Measurements from ENCODE around the gene S1PR3.

The S1PR3 gene

DNA sequence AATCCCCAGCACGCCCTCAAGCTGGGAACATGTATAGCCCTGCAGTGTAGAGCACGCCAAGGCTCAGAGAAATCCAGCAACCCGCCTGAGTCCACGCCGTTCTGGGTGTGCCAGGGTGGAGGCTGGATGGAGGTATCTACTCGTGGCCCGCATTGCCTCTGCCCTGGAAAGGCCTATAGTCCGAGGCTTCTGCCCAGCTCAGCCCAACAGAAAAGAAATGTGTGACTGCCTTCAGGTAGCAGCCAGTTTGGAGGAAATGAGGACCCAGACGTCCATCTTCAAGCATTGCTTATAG lies 18.2 kb downstream of the S1PR3 start:
- DNase-seq (ENCODE audit: low spot score): no peak

DNA sequence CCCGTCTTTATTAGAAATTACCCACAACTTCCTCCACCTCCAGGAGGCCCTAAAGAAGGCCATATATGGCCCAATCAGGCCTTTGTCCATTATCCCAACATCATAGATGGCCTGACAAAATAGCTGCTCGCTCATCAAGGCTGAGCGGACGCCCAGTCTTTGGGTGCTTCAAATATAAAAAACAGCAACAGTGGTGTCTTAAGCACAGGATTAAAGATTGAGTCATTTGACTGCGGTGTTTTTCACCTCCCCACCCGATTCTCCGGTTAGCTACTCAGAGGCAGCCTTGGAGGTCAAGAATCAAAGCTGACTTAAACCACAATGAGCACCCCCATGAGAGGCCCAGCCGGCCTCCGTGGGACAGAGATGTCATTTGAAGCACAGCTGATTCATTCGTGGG lies 18.8 kb downstream of the S1PR3 start:
- DNase-seq (ENCODE audit: low spot score): no peak

DNA sequence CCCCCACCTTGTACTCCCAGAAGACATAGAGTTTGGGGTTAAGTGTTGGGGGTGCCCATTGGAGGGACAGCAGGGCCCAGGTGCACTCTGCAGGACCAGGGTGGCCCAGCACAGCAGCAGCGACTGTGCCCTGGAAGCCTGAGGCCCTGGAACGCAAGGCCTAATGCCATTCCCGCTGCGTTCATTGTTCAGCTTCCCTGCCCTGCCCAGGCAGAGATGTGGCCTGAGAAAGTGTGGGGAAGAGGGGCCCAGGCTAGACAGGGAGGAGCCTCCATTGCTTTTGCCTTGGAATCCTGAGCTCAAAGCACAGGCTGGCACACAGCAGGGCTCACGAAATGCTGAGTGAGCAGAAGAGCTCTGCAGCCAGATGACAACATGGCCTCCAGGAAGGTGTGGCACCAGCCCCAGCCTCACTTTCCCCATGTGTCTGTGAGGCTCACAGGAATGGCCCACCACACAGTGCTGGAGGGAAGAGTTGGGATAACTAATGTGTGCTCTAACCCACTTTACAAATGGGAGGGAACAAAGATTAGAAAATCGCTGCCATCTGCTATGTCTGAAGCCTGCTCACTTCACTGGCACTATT lies 19.4 kb downstream of the S1PR3 start:
- DNase-seq (ENCODE audit: low spot score): no peak

DNA sequence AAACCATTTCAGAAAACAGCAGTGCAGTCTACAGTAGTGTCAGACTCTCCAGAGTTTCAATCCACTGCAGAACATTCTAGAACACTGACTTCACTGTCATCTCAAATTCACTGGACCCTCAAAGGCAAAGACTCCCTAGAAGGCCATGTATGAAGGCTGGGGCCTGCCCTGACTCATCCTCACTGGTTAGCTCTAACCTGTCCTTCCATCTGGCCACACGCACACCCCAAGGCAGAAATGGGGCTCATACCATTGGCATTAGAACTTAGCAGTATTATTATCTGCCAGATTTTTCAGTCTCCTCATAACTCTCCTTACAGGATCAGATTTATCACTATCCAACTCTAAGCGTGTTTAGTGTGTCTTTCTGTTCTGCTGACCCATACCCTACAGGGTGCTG lies 20.4 kb downstream of the S1PR3 start:
- DNase-seq (ENCODE audit: low spot score): no peak

DNA sequence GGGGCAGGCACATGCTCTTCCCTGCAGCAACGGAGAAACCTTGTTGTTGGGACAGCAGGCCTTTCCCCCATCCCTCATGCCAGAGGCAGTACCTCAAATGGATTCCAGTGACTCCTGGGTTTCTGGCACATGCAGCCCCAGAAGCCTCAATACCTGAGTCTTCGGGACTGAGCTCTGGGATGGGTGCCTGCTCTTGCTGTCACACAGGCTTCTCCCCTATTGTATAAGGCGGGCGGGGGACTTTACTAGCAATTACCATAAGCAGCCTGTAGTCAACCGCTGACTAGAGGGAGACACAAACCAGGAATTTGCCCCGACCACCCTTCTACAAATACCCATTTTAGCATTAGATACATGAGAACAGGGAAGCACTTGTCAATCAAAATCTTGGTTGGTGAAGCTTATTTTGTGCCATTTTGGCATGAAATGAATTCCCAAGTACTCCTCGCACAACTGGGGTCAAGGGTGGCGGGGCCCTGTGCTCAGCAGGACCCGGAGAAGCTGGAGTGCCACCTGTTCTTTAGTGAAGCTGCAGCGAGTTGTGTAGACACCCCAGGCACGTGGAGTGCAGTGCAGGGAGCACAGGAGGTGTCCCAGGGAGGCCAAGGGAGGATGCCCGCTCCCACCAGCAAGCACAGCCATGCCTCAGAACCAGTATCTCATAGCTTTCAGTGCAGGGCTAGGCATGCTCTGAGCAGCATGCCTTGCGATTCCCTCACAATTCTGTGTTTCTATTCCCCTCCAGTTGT lies 21.2 kb downstream of the S1PR3 start:
- no peak for DNase-seq (ENCODE audit: low spot score)

DNA sequence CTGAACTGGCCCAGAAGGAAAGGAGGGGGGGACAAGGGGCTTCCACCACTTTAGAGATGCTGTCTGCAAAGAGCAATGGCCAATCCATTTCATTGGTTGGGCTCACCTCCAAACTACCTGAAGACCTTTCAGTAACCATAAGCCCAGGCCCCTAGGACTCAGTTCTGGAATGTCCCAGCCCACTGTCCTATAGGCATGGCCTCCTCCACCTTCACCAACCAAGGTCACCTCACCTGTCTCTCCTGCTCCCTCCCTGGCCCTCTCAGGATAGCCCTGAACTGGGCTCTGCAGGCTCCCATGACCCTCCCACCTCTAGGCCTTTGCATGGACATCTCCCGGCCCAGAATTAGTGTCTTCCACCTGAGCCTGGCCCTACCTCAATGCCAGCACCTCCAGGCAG lies 22.4 kb downstream of the S1PR3 start:
- DNase-seq (ENCODE audit: low spot score): no peak

DNA sequence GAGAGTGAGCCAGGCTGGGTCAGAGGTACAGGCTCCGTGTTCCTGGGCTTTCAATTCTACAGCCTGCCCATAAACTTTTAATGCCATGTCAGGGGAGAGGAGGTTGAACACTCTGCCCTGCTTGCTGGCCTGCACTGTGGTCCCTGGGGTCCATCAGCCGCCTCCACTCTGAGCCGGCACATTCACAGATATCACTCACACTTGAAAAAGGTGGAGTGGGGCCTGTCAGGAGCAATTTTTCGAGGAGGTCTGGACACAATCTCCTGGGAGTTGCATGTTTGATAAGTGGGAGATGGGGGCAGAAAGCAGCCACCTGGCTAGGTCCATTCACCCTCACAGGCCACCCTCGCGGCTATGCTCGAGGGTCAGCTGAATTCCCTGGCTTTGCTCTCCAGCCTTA lies 22.9 kb downstream of the S1PR3 start:
- no peak for DNase-seq (ENCODE audit: low spot score)

DNA sequence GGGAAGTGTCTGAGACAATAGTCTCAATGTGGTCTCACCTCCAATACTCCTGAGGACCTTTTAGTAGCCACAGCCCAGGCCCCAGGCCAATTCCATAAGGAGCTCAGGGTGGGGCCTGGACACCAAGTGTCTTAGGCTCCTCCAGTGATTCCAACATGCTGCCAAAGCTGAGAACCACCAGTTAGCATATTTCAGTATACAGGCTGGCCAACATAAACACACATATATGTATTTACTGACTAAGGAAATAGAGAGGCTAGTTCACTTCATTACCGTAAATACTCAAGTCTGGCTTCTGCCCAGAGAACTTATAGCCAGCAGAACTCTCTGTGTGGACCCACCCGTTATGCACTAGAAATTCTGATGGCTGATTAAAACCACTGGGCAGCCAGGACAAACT lies 24.1 kb downstream of the S1PR3 start:
- DNase-seq (ENCODE audit: low spot score): no peak

DNA sequence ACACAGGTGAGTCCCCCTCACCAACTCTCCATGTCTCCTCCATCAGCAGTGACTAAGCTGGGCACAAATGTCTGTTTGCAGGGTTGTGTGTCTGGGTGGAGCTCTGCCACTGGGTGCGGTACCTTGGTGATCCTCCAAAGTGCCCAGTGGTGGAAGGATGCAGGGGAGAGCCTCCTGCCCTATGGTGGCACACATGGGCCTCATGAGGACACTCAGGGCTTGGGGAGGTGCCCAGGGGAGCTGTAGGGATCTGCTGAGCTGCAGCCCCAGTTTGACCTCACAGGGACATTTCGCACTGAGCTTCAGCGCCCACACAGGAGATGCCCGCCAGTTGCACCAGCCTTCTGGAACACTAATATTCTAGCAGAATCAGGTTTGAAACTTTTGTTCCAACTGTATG lies 29.5 kb downstream of the S1PR3 start:
- DNase-seq (ENCODE audit: low spot score): no peak

DNA sequence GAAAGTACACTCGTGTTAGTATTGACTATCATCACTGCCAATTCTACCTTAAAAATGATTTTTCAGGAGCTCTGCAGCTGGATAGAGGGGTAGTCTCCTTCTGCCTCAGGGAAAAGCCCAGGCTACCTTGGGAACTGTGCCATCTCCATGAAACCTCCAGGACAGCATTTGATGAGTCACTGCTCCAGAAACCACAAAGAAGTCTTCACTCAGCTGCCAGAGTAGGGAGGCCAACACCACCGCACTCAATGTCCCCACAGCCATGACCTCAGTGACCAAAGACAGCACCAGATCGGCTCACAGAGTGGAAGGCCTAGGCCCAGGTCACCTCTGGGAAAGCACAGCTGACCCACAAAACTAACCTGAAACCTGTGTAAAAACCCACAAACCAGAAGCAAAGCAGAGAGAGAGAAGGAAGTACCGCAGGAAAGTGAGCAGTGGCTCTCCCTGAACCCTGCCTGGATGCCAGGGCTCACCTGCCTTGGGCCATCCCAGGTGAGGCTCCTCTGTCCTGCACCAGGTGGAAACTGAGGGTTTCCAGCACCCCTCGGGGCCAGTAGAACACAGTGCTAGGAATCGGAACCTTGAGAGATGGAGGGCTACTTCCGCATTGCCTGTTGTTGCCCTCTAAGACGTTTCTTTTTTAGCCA lies 30.0 kb downstream of the S1PR3 start:
- DNase-seq (ENCODE audit: low spot score): peak; percentile 39

DNA sequence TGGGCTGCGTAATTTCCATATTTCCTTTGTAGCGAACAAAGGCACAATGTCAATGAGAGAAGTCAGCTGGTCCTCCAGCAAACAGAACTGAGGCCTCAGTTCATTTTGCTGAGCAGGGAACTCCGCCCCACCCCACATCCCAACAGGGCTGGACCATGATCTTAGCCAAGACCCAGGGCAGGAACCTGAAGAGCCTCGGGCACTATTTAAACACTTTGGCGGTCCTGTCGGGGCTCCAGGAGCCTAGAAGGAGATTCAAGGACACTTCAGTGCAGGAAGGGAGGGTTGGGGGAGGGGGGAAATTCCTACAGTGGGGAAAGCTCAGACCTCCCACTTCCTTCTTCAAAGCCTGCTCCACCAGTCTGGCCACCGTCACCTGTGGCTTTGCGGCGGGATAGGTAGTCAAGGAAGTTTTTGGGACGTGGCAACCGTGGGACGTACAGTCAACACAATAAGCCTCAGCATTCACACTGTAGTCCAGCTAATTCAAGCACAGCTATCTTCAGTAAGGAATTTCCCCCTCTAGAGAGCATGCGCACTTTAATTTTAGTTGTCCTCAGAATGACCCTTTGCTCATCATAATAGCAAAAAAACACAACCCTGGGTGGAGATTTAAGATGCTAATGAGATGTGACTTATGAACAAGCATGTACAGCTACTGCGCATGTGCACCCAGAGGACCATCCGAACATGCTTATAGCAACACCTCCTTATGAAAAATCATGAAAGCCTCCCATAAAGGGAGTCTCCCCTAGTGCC lies 30.9 kb downstream of the S1PR3 start:
- DNase-seq (ENCODE audit: low spot score): no peak

DNA sequence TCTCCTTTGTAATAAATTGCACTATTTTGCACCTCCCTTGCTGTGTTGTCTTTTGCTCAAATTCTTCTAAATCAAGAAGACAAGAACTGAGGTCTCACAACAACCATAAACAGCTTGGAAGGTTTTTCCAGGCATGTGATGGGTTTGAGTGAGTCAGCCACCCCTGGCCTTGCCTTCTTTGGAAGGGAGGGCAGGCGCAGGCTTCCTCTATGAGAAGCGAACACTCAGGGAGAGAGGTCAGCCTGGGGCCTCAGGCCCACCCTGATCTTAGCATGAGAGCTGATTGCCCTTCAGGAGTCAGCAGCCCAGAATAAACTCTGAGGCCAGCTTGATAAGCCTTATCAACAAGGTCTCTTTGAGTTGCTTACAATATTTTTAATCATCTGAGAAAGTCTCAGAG lies 31.6 kb downstream of the S1PR3 start:
- no peak for DNase-seq (ENCODE audit: low spot score)

DNA sequence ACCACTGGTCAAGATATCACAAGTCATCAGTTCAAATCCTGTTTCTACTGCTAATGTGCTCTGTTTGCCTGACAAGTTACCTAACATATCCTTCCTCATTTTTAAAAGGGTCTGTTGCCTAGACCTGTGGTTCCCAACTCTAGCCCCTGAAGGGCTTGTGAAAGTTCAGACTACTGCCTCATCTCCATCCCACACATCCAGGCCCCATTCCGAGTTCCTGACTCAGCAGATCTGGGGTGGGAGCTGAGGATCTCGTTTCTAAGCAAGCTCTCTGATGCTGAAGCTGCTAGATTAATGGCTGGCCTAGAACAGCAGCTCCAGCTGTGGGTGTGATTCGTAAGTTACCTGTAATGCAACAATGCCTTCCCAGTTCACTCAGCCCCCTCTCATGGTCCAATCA lies 32.5 kb downstream of the S1PR3 start:
- DNase-seq (ENCODE audit: low spot score): no peak

DNA sequence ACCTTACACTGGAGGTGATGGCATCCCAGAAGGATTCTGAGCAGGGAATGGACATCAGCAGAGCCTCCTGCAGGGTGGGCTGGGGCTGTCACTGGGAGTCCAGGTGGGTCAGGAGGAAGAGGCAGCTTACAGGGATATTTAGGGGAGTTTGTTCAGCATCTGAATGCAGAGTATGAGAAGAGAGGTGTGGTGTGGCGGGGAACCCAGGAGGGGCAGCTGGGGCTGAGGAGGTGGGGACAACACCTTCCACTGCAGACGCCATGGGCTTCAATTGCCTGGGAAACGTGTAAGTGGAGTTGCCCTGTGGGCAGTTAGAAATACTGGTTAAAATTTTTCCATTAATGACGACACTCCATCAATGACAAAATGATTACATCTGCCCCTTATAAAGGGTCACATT lies 33.5 kb downstream of the S1PR3 start:
- DNase-seq (ENCODE audit: low spot score): no peak

DNA sequence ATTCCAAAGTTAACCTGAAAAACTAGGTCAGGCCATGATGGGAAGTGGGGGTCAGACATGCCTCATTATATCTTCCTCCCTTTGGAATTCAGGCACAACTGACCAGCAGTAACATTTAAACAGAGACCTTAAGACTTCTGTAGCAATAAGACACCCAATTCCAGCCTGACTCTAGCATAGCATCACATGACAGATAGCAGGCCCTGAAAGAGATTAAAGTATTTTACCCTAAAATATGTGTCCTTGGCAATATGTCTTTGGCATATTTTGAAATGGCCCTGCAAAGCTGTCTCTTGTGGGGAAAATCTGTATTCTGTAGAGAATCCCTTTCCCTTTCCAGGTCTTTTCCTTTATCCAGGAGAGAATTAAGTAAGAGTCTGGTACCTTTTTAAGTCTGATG lies 34.3 kb downstream of the S1PR3 start:
- DNase-seq (ENCODE audit: low spot score): no peak

DNA sequence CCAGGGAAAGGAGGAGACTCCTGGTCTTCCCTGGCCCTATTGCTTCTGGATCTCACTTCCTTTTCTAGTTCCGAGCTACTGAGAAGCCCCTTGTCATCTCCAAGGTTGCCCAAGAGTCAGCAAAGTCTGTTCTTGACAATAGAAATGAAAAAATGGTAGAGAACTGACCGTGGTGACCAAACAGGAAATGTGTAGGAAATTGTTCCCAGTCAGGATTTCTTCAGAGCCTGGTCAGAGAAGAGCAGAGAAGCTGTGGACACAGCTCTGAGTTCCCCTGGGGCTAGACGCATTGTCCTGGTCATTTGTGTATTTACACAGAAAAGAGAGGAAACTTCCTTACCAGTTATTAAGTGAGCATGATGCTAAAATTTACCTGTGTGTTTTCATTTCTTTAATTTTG lies 35.6 kb downstream of the S1PR3 start:
- no peak for DNase-seq (ENCODE audit: low spot score)

DNA sequence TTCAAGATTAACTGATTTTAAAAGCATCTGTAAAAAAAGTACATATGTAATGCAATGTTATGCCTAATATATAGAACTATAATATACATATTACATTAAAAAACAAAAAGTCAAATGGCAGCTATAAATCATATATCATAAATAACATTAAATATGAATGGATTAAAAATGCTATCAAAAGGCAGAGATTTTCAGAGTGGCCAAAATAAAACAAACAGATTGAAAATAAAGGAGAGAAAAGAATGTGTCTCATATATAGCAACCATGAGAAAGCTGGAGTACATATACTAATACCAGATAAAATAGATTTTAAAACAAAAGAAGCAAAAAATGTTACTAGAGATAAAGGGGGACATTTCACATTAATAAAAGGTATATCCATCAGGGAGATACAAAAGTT lies 38.5 kb downstream of the S1PR3 start:
- no peak for DNase-seq (ENCODE audit: low spot score)

DNA sequence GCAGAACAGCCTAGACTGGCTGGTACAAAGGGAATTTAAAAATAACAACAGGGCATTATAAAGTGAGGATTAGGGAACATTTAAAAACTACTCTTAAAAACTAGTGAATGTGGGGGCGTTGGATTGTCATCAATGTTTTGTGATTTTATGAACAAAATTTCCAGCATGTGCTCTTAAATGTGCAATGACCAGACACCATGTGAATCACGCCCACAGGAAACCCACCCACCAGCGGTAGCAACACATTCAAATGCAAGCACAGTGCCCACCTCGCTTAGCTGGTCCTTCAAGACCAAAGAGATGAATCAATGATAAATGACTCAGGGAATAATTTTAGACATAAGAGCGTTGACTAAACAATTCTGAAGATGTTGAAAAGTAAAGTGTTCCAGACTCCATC lies 40.9 kb downstream of the S1PR3 start:
- no peak for DNase-seq (ENCODE audit: low spot score)

DNA sequence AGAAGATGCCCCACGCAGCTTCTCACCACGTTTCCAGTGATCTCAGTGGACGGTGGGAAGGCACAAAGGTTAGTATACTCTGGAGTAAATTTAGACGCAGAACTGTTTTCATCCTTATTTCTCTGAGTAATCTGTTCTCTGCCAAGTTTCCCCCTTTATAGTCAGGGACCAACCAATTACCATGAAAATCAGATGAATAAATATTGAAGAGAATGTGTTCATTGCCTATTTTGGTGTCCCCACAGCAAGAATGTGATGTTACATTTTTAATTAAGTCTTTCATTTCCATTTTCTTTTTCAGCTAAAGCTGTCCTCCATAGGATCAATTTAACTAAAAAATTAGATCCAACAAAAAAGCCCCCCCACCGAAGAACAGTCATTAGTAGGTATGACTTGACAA lies 41.4 kb downstream of the S1PR3 start:
- DNase-seq (ENCODE audit: low spot score): no peak

DNA sequence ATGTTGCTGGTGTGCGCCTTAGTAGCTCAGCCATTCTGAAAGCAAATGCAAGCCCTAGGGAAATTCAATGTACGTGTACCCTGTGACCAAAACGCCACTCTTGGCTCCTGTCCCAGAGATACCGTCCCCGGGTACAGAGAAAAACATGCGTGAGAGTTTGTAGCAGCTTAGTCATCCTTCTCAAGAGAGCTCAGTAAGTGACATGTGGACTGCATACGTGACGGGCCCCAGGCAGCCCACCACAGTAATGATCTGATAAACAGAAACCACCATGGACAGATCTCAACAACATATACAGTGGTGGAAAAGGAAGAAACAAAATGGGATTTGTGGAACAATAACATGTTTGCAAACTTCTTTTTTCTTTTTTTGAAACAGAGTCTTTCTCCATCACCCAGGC lies 45.1 kb downstream of the S1PR3 start:
- no peak for DNase-seq (ENCODE audit: low spot score)

DNA sequence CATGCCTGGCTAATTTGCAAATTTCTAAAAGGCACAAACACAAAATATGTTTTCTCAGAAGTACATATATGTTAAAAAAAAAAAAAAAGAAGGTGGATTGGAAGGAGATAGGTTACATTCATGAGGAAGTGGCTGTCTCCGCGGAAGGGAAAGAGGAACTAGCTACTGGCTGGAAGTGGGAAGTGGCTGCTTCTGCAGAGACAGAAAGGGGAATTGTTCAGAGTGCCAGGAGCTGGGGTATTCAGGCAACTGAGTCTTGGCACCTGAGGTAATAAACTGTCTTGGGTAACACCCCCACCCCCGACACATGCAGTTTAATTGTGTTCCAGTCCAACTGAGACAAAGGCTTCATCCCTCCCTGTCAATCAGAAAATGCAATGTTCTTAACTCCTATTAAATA lies 45.6 kb downstream of the S1PR3 start:
- DNase-seq (ENCODE audit: low spot score): no peak

DNA sequence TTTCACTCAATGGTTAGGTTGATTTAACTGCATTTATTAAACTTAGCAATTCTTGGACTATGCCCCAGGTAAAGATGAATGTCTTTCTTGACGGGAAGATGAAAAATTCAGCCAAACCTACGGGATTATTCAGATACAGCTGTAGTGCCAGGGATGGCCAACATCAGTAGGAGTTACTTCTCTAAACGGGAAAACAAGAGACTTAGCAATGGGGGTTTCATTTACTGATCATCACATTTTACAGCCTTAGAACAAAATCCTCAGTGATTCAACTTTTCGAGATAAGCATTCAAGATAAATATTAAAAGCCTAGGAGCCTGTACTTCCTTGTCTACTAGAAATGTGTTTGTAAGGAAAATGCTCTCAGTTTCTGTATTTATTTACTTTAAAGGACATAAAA lies 46.1 kb downstream of the S1PR3 start:
- no peak for DNase-seq (ENCODE audit: low spot score)

DNA sequence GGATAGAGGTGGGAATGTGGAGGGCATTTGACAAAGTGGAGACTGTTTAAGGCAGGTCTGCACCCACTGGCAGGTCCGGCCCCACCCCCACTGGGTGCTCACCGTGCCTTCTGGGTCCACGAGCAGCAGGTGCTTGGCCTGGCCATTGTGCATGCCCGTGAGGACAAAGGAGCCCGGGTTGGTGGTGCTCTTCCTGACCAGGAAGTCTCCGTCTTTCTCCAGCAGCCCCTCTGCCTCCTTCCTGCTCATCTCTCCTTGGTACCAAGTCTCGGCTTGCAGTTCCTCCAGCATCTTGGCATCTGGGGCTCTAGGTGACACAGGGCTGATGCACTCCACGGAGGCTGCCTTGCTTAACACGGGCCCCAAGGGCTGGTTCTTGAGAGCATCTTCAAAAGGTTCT lies 46.6 kb downstream of the S1PR3 start:
- no peak for DNase-seq (ENCODE audit: low spot score)
